OCI-LY3 (cell line): ENCODE results near the gene LCP1.

Source experiments
- H2AFZ ChIP-seq: fragments of 200-600, 300-600 bp; shearing (Covaris generic); 2 replicates; pipeline ENCODE4 v1.6.0; 2014; ENCODE audit warnings: antibody characterized with exemption, low read depth, low read length
- H3K27ac ChIP-seq: fragments of 200-600, 300-600 bp; sonication (generic); 2 replicates; pipeline ENCODE4 v1.5.1; 2014; ENCODE audit warnings: mild to moderate bottlenecking, low read length, moderate library complexity, mixed read lengths
- H3K27me3 ChIP-seq: fragments of 200-600, 300-600 bp; sonication (generic); 2 replicates; pipeline ENCODE4 v1.6.1; 2014; ENCODE audit warnings: low read depth, low read length, mixed read lengths
- H3K36me3 ChIP-seq: fragments of 200-600, 300-600 bp; sonication (generic); replicated peaks from 2 replicates; pipeline ENCODE3; 2014; ENCODE audit warnings: low read depth, low read length, mixed read lengths
- H3K4me1 ChIP-seq: fragments of 300-600, 200-600 bp; sonication (generic); 2 replicates; pipeline ENCODE4 v1.6.1; 2014; ENCODE audit warnings: low read length, mixed read lengths
- H3K4me2 ChIP-seq: fragments of 200-600, 300-600 bp; sonication (generic); 2 replicates; pipeline ENCODE4 v1.6.1; 2014; ENCODE audit warnings: low read length, mixed read lengths
- H3K4me3 ChIP-seq: fragments of 300-600, 200-600 bp; sonication (generic); 2 replicates; pipeline ENCODE4 v1.5.1; 2014; ENCODE audit warnings: antibody characterized with exemption, mild to moderate bottlenecking, low read length, moderate library complexity
- H3K79me2 ChIP-seq: fragments of 300-600, 200-600 bp; shearing (Covaris generic); 2 replicates; pipeline ENCODE4 v1.6.1; 2014; ENCODE audit warnings: mild to moderate bottlenecking, low read length, mixed read lengths
- H3K9ac ChIP-seq: fragments of 300-600, 200-600 bp; shearing (Covaris generic); 2 replicates; pipeline ENCODE4 v1.6.0; 2014; ENCODE audit warnings: mild to moderate bottlenecking, low read length, moderate library complexity
- H3K9me3 ChIP-seq: fragments of 200-600, 300-600 bp; shearing (Covaris generic); 2 replicates; pipeline ENCODE4 v1.6.1; 2014; ENCODE audit warnings: low read length, mixed read lengths; ENCODE audit not compliant: insufficient read depth
- H4K20me1 ChIP-seq: fragments of 200-600, 300-600 bp; sonication (generic); 2 replicates; pipeline ENCODE4 v1.6.1; 2016; ENCODE audit warnings: low read length, mixed read lengths; ENCODE audit not compliant: insufficient read depth
- EZH2phosphoT487 ChIP-seq: fragments of 200-600 bp; shearing (Covaris generic); IDR thresholded peaks from 2 replicates; pipeline ENCODE4 v1.6.1; 2018; ENCODE audit warnings: antibody characterized with exemption, mixed run types, low read depth
- TF ChIP-seq, protein P1 (sequence below): fragments of 200-600, 300-600 bp; sonication (generic); IDR thresholded peaks from 2 replicates; pipeline ENCODE4 v1.5.1; 2014; ENCODE audit warnings: antibody characterized with exemption, low read length, low read depth

Gene LCP1

DNA sequence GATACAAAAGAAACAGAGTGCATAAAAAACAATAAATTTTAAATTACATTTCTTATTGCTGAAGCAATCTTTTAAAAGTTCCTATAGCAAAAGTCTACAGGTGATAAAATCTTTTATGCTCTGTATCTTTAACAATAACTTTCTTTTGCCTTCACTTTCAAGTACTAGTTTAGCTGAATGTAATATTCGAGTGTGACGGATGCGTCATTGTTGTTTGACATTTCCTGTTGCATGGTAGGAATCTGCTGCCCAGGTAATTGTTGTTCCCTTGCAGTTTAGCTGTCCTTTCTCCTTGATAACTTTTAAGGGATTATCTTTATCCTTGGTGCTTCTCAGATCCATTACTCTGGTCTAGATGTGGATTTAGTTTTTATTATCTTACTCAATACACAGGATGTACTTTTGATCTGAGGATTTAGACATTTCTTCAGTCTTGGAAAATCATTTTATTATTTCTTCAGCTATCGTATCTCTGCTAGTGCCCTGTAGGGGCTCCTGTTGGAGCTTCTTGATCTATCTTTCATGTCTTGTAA, 75.1 kb downstream of the LCP1 start:
- TF ChIP-seq, protein P1, sequence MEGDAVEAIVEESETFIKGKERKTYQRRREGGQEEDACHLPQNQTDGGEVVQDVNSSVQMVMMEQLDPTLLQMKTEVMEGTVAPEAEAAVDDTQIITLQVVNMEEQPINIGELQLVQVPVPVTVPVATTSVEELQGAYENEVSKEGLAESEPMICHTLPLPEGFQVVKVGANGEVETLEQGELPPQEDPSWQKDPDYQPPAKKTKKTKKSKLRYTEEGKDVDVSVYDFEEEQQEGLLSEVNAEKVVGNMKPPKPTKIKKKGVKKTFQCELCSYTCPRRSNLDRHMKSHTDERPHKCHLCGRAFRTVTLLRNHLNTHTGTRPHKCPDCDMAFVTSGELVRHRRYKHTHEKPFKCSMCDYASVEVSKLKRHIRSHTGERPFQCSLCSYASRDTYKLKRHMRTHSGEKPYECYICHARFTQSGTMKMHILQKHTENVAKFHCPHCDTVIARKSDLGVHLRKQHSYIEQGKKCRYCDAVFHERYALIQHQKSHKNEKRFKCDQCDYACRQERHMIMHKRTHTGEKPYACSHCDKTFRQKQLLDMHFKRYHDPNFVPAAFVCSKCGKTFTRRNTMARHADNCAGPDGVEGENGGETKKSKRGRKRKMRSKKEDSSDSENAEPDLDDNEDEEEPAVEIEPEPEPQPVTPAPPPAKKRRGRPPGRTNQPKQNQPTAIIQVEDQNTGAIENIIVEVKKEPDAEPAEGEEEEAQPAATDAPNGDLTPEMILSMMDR: no peak
- no peak for TF ChIP-seq EZH2phosphoT487
- Histone ChIP-seq H3K9ac (no peak overlapping the region), H3K36me3 (no peaks in the 10 kb centered on the region), H3K4me2 (peak overlapping the region; percentile 4), H3K4me3 (no peak overlapping the region), H3K4me1 (peaks cover 26% of the 10 kb centered on the region), H3K27me3 (no peaks in the 10 kb centered on the region), H3K27ac (no peak overlapping the region), H3K79me2 (no peaks in the 10 kb centered on the region), H4K20me1 (no peaks in the 10 kb centered on the region), H2AFZ (0 out of 2 replicates have a peak overlapping the region, but pooled peaks have one; percentile 2), H3K9me3 (no peaks in the 10 kb centered on the region)

DNA sequence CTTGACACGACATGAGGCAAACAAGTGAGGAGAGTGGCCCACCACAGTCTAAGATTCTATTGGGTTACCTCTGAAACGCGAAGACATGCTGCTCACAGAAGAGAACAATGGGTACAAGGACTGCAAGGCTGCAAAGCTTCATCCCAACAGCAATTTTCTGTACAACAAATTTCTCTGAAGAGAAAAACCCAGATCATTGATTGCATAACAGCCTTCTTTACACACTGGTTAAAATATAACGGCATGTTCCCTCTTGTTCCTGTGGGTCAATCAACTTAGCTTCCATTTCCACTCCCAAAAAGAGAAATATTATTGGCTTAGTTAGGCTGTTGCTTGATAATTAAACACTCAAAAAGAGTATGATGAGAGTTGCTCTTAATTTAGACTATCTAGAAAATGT, 77.1 kb downstream of the LCP1 start, which contains the start of gene CPB2:
CPB2 (minus strand) TSS at position 166 of the 400 bp plus-strand sequence; CDS start at position 142, 24 bp downstream.
- no peak within 1 kb of the TSS for H3K4me2 ChIP-seq
- H2AFZ ChIP-seq: no peak within 1 kb of the TSS
- TF ChIP-seq EZH2phosphoT487: no peak
- TF ChIP-seq, protein P1: no peak
- peaks cover 37% of the 10 kb centered on the region for H3K4me1 ChIP-seq
- H3K79me2 ChIP-seq: no peaks in the 10 kb centered on the region
- no peak within 1 kb of the TSS for H3K27ac ChIP-seq
- H3K9me3 ChIP-seq: no peaks in the 10 kb centered on the region
- no peaks in the 10 kb centered on the region for H3K36me3 ChIP-seq
- H4K20me1 ChIP-seq: no peaks in the 10 kb centered on the region
- H3K4me3 ChIP-seq: no peak within 1 kb of the TSS
- H3K27me3 ChIP-seq: no peaks in the 10 kb centered on the region
- H3K9ac ChIP-seq: no peak within 1 kb of the TSS

DNA sequence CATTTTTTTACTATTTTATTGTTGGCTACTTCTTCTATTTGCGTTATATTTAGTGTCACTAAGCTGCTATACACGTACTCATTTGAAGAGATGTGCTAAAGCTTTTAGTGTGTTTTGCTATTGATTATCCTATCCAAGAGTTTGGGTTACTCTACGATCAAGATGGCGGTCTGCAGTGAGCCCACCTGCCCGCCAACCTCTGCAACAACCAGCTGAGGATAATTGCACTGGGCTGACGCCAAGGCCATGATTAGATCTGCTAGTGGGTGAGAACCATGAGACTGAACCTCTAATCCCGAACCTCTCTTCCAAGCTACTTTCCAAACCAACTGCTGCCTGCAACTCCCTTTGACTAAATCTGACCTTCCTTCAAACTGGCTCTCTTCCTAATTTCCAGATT, 78.9 kb downstream of the LCP1 start:
- Histone ChIP-seq H3K27ac (no peak overlapping the region), H2AFZ (no peak overlapping the region), H3K4me3 (no peak overlapping the region), H4K20me1 (no peaks in the 10 kb centered on the region), H3K9ac (no peak overlapping the region), H3K27me3 (no peaks in the 10 kb centered on the region), H3K4me1 (peaks cover 39% of the 10 kb centered on the region), H3K79me2 (no peaks in the 10 kb centered on the region), H3K4me2 (no peak overlapping the region), H3K9me3 (no peaks in the 10 kb centered on the region), H3K36me3 (no peaks in the 10 kb centered on the region)
- TF ChIP-seq EZH2phosphoT487: no peak
- TF ChIP-seq, protein P1: no peak

DNA sequence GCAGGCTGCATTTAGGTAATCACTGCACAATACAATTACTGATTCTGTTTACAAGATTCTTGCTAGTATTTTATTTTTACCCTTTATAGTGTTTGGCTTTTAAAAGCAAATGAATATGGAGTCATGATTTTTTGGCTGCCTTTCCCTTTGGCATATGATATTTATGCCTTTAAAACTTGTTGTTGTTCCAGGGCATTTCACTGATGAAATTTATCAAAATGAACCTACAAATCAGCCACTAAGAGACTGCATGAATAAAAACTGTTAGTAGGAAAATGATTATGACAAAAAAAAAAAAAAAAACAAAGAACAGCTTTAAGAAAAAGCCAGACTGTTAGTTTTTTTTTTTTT, 79.7 kb downstream of the LCP1 start:
- no peaks in the 10 kb centered on the region for H3K79me2 ChIP-seq
- no peaks in the 10 kb centered on the region for H3K36me3 ChIP-seq
- TF ChIP-seq, protein P1: no peak
- no peak for TF ChIP-seq EZH2phosphoT487
- no peak overlapping the region for H3K9ac ChIP-seq
- H4K20me1 ChIP-seq: no peaks in the 10 kb centered on the region
- H3K27ac ChIP-seq: no peak overlapping the region
- H3K4me2 ChIP-seq: no peak overlapping the region
- H3K4me3 ChIP-seq: no peak overlapping the region
- no peak overlapping the region for H2AFZ ChIP-seq
- H3K9me3 ChIP-seq: no peaks in the 10 kb centered on the region
- no peaks in the 10 kb centered on the region for H3K27me3 ChIP-seq
- peaks cover 38% of the 10 kb centered on the region for H3K4me1 ChIP-seq
